Neural progenitor cell (in vitro differentiated cells): ENCODE data around the gene RALGAPA2. TPM values are rescaled to one million over a fixed set of nuclear protein-coding genes. Genes with fewer than 3 reads are reported as not detected.

ENCODE experiments used
- DNase-seq: peaks from one replicate; pipeline ENCODE4 v3.0.0-alpha.2; 2016; ENCODE audit warnings: low spot score
- H2AFZ ChIP-seq: fragments of 200-600 bp; sonication (generic); replicated peaks from 2 replicates; pipeline ENCODE4 v1.6.1; 2016; ENCODE audit warnings: antibody characterized with exemption
- H3F3A ChIP-seq: fragments of 200-600 bp; sonication (generic); 2 replicates; pipeline ENCODE4 v1.6.1; 2016; ENCODE audit warnings: antibody characterized with exemption, low read depth
- H3K27ac ChIP-seq: fragments of 200-600 bp; sonication (generic); 2 replicates; pipeline ENCODE4 v1.5.1; 2016; ENCODE audit warnings: mild to moderate bottlenecking
- H3K27me3 ChIP-seq: fragments of 200-600 bp; sonication (generic); 2 replicates; pipeline ENCODE4 v1.6.1; 2016; ENCODE audit warnings: mild to moderate bottlenecking, moderate library complexity
- H3K36me3 ChIP-seq: fragments of 200-600 bp; sonication (generic); 2 replicates; pipeline ENCODE4 v1.5.1; 2016
- H3K4me1 ChIP-seq: fragments of 200-600 bp; sonication (generic); 2 replicates; pipeline ENCODE4 v1.6.1; 2016; ENCODE audit warnings: mixed run types
- H3K4me2 ChIP-seq: fragments of 200-600 bp; sonication (generic); 2 replicates; pipeline ENCODE4 v1.6.1; 2016
- H3K4me3 ChIP-seq: fragments of 200-600 bp; sonication (generic); 2 replicates; pipeline ENCODE4 v1.5.1; 2016
- H3K79me2 ChIP-seq: fragments of 200-600 bp; sonication (generic); 2 replicates; pipeline ENCODE4 v1.6.1; 2016; ENCODE audit warnings: low read depth
- H3K9ac ChIP-seq: fragments of 200-600 bp; sonication (generic); 2 replicates; pipeline ENCODE4 v1.6.1; 2016
- H3K9me3 ChIP-seq: fragments of 200-600 bp; sonication (generic); 2 replicates; pipeline ENCODE4 v1.5.1; 2016; ENCODE audit warnings: low read depth
- H4K20me1 ChIP-seq: fragments of 200-600 bp; sonication (generic); 2 replicates; pipeline ENCODE4 v1.6.1; 2016; ENCODE audit warnings: low read depth
- H3K27ac Mint-ChIP-seq: 3 replicates; pipeline ENCODE4 v1.8.0; 2021; ENCODE audit warnings: mixed read lengths
- H3K27me3 Mint-ChIP-seq: 2 replicates; pipeline ENCODE4 v1.8.0; 2022; ENCODE audit warnings: low read depth, mild to moderate bottlenecking, inconsistent platforms, moderate library complexity, mixed read lengths; ENCODE audit not compliant: insufficient read depth
- H3K36me3 Mint-ChIP-seq: 3 replicates; pipeline ENCODE4 v1.8.0; 2021; ENCODE audit warnings: mixed read lengths
- H3K4me1 Mint-ChIP-seq: 3 replicates; pipeline ENCODE4 v1.8.0; 2021; ENCODE audit warnings: mixed read lengths
- H3K4me3 Mint-ChIP-seq: 3 replicates; pipeline ENCODE4 v1.8.0; 2021; ENCODE audit warnings: mild to moderate bottlenecking, moderate library complexity, mixed read lengths
- H3K9me3 Mint-ChIP-seq: 3 replicates; pipeline ENCODE4 v1.8.0; 2020; ENCODE audit warnings: mixed read lengths
- EZH2 ChIP-seq: fragments of 200-600 bp; sonication (generic); IDR thresholded peaks from 2 replicates; pipeline ENCODE4 v1.6.1; 2017; ENCODE audit warnings: antibody characterized with exemption, mild to moderate bottlenecking, moderate library complexity
- EZH2phosphoT487 ChIP-seq: fragments of 200-600 bp; sonication (generic); IDR thresholded peaks from 2 replicates; pipeline ENCODE4 v1.6.1; 2017; ENCODE audit warnings: antibody characterized with exemption
- total RNA-seq: library from RNA; depleted of rRNA; stranded (reverse); fragments of >200 nt; gene quantifications from 2 replicates; pipeline ENCODE4 v1.2.3, GENCODE V29; 2015; ENCODE audit warnings: low replicate concordance
- TF ChIP-seq, protein P1 (sequence below): fragments of 200-600 bp; sonication (generic); IDR thresholded peaks from 2 replicates; pipeline ENCODE4 v1.5.1; 2017; ENCODE audit warnings: antibody characterized with exemption, mild to moderate bottlenecking

The RALGAPA2 gene
- total RNA-seq, 1 donor from 2014 or later: 25.9 TPM

DNA sequence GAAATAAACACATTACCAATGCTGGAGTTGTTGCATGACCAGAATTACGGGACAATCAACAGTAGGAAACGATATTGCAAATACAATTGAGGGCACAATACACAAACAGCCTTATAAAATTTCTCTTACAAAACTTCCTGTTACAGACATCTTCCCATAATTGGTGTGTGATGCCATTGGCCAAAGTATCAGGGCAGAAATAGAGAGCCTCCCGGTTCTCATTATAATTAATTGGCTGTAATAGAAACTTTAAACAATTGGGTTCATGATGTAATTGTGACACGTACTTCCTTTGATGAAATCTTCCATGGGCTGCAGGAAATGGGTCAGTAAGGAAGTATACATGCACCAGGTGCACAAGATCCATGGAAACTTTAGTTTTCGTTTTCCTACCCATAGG is 40.3 kb upstream of the RALGAPA2 start:
- Histone ChIP-seq H3K4me2 (no peak overlapping the region), H4K20me1 (no peaks in the 10 kb centered on the region), H3F3A (no peaks in the 10 kb centered on the region), H3K4me3 (no peak overlapping the region), H3K4me1 (no peaks in the 10 kb centered on the region), H3K27ac (no peak overlapping the region), H3K27me3 (no peaks in the 10 kb centered on the region), H3K9me3 (no peaks in the 10 kb centered on the region), H3K9ac (no peak overlapping the region), H2AFZ (no peak overlapping the region), H3K36me3 (no peaks in the 10 kb centered on the region), H3K79me2 (no peaks in the 10 kb centered on the region)
- Mint-ChIP-seq H3K9me3 (peaks cover 10% of the 10 kb centered on the region), H3K27ac (no peak overlapping the region), H3K4me3 (no peak overlapping the region), H3K27me3 (peaks cover 5% of the 10 kb centered on the region), H3K4me1 (no peaks in the 10 kb centered on the region), H3K36me3 (peaks cover 5% of the 10 kb centered on the region)
- no peak for TF ChIP-seq EZH2
- TF ChIP-seq EZH2phosphoT487: no peak
- TF ChIP-seq, protein P1, sequence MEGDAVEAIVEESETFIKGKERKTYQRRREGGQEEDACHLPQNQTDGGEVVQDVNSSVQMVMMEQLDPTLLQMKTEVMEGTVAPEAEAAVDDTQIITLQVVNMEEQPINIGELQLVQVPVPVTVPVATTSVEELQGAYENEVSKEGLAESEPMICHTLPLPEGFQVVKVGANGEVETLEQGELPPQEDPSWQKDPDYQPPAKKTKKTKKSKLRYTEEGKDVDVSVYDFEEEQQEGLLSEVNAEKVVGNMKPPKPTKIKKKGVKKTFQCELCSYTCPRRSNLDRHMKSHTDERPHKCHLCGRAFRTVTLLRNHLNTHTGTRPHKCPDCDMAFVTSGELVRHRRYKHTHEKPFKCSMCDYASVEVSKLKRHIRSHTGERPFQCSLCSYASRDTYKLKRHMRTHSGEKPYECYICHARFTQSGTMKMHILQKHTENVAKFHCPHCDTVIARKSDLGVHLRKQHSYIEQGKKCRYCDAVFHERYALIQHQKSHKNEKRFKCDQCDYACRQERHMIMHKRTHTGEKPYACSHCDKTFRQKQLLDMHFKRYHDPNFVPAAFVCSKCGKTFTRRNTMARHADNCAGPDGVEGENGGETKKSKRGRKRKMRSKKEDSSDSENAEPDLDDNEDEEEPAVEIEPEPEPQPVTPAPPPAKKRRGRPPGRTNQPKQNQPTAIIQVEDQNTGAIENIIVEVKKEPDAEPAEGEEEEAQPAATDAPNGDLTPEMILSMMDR: no peak
- DNase-seq: no peak

DNA sequence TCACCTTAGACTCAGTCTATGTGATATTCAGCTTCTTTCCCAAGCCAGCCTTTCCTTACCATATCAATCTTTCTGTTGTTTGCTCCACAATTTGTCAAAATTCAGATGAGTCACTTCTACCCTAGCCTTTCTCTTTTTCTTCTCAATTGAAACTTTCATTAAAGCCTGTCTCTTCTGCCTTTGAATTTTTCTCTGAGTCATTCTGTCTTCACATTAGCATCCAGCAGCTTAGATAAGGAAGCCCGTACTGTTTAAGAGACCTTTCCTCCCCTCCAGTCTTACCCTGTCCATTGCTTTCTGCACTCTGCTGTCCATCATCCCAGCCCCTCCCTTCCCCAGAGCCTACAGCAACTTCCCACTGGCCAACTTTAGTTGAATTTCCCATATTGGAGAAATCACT is 34.9 kb upstream of the RALGAPA2 start:
- Histone ChIP-seq H3K36me3 (no peaks in the 10 kb centered on the region), H3K79me2 (no peaks in the 10 kb centered on the region), H3K9me3 (no peaks in the 10 kb centered on the region), H3K4me3 (no peak overlapping the region), H2AFZ (no peak overlapping the region), H3K27ac (no peak overlapping the region), H4K20me1 (no peaks in the 10 kb centered on the region), H3K4me1 (peaks cover 22% of the 10 kb centered on the region), H3K9ac (no peak overlapping the region), H3K4me2 (no peak overlapping the region), H3K27me3 (no peaks in the 10 kb centered on the region), H3F3A (peaks cover 17% of the 10 kb centered on the region)
- TF ChIP-seq EZH2: no peak
- TF ChIP-seq, protein P1: no peak
- no peak for TF ChIP-seq EZH2phosphoT487
- no peak for DNase-seq
- no peak overlapping the region for H3K4me3 Mint-ChIP-seq
- H3K27me3 Mint-ChIP-seq: peaks cover 7% of the 10 kb centered on the region
- peaks cover 5% of the 10 kb centered on the region for H3K36me3 Mint-ChIP-seq
- no peak overlapping the region for H3K27ac Mint-ChIP-seq
- H3K9me3 Mint-ChIP-seq: peaks cover 10% of the 10 kb centered on the region
- peaks cover 30% of the 10 kb centered on the region for H3K4me1 Mint-ChIP-seq

DNA sequence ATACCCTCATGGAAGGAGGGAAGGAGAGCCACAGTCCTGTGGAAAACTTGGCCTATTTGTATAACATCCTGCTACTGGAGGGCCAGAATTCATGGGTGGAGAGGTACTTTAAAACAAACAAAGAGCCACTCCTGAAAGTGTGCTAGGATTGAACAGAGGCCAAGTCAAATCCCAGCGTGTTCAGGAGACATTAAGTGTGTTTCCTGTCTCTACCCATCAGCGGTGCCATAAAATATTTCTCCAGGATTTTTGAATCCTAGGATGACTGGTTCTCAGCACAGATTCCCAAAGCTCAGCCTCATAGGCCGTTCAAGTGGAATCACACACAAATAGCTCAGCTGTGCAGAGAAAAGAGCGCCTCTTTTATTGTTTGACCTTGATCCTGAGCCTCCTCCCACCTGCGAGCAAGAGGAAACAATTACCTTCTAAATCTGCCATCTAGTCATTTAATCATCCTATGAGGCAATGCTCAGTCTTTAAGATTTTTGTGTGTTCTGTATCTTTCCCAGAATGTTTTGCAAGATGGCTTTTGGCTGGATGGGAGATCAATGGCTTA is 31.8 kb upstream of the RALGAPA2 start:
- H3K4me2 ChIP-seq: peak overlapping the region; percentile 70
- H3K27ac ChIP-seq: peak overlapping the region; percentile 89
- H3K36me3 ChIP-seq: no peaks in the 10 kb centered on the region
- peak overlapping the region; percentile 100 for H3K27ac Mint-ChIP-seq
- TF ChIP-seq, protein P1: no peak
- TF ChIP-seq EZH2phosphoT487: no peak
- TF ChIP-seq EZH2: no peak
- no peaks in the 10 kb centered on the region for H3K79me2 ChIP-seq
- H3K4me1 ChIP-seq: peaks cover 22% of the 10 kb centered on the region
- H2AFZ ChIP-seq: peak overlapping the region; percentile 96
- no peaks in the 10 kb centered on the region for H3K9me3 ChIP-seq
- no peak overlapping the region for H3K9ac ChIP-seq
- DNase-seq: no peak
- peak overlapping the region; percentile 19 for H3K4me3 ChIP-seq
- H3K27me3 Mint-ChIP-seq: peaks cover 3% of the 10 kb centered on the region
- H3K4me3 Mint-ChIP-seq: peak overlapping the region; percentile 79
- peaks cover 21% of the 10 kb centered on the region for H3F3A ChIP-seq
- peaks cover 3% of the 10 kb centered on the region for H3K36me3 Mint-ChIP-seq
- peaks cover 51% of the 10 kb centered on the region for H3K4me1 Mint-ChIP-seq
- no peaks in the 10 kb centered on the region for H3K27me3 ChIP-seq
- H3K9me3 Mint-ChIP-seq: peaks cover 15% of the 10 kb centered on the region
- no peaks in the 10 kb centered on the region for H4K20me1 ChIP-seq
